HG02884 (cell line): ENCODE measurements around the gene KDM4F.
"Not testable (repeated sequence)": the region's sequence is repeated elsewhere in the genome, so short reads cannot be mapped to it uniquely, and the experiment has no call there.

Source experiments
- ATAC-seq: cut with Tn5 transposase; IDR thresholded peaks from one replicate; pipeline ENCODE4 v1.9.1; 2021; ENCODE audit warnings: mild to moderate bottlenecking, moderate library complexity; ENCODE audit not compliant: unreplicated experiment

Gene KDM4F

GRCh38 chr11:95049122-95049521, at the start of gene KDM4F:
Gene KDM4F (plus strand): TSS chr11:95049422.
- not testable (repeated sequence) for ATAC-seq

GRCh38 chr11:95003716-95004115, 45.5 kb upstream of the KDM4F start:
- ATAC-seq: no peak

GRCh38 chr11:95005642-95006041, 43.6 kb upstream of the KDM4F start:
- no peak for ATAC-seq

- no peak for ATAC-seq
These were observed 37.8 kb upstream of the KDM4F start for GRCh38 chr11:95011376-95011775.

- ATAC-seq: no peak
These were observed 34.9 kb upstream of the KDM4F start for GRCh38 chr11:95014184-95014821.

- ATAC-seq: no peak
These were observed 33.1 kb upstream of the KDM4F start for GRCh38 chr11:95016139-95016538.

GRCh38 chr11:95021468-95021867, 27.8 kb upstream of the KDM4F start:
- not testable (repeated sequence) for ATAC-seq

GRCh38 chr11:95024958-95025357, 24.3 kb upstream of the KDM4F start, which contains the start of gene KDM4E:
Gene KDM4E (plus strand): TSS chr11:95025258. CDS start chr11:95025558, 300 bp downstream.
- ATAC-seq: no peak

GRCh38 chr11:95025594-95025993, 23.6 kb upstream of the KDM4F start:
- ATAC-seq: not testable (repeated sequence)

GRCh38 chr11:95028357-95028756, 20.9 kb upstream of the KDM4F start:
- ATAC-seq: no peak

GRCh38 chr11:95033051-95033450, 16.2 kb upstream of the KDM4F start:
- ATAC-seq: no peak

- ATAC-seq: no peak
These were observed 13.9 kb upstream of the KDM4F start for GRCh38 chr11:95035316-95035715.

GRCh38 chr11:95037356-95038035, 11.7 kb upstream of the KDM4F start:
- not testable (repeated sequence) for ATAC-seq

- ATAC-seq: no peak
These were observed 7.0 kb upstream of the KDM4F start for GRCh38 chr11:95042239-95042638.

- no peak for ATAC-seq
These were observed 6.3 kb upstream of the KDM4F start for GRCh38 chr11:95042906-95043305.

GRCh38 chr11:95044010-95044409, 5.2 kb upstream of the KDM4F start:
- no peak for ATAC-seq

- no peak for ATAC-seq
These were observed 3.4 kb upstream of the KDM4F start for GRCh38 chr11:95045812-95046211.

GRCh38 chr11:95050595-95051202, 1.5 kb downstream of the KDM4F start:
- ATAC-seq: no peak

- no peak for ATAC-seq
These were observed 5.1 kb downstream of the KDM4F start for GRCh38 chr11:95054356-95054755.

- peak; percentile 99 for ATAC-seq
These were observed 6.2 kb downstream of the KDM4F start for GRCh38 chr11:95055283-95055897.

- no peak for ATAC-seq
These were observed 8.7 kb downstream of the KDM4F start for GRCh38 chr11:95057959-95058358.

- ATAC-seq: no peak
These were observed 9.4 kb downstream of the KDM4F start for GRCh38 chr11:95058621-95059020.
